Measurements from ENCODE around the gene SRSF5. TPM values are rescaled to one million over a fixed set of nuclear protein-coding genes. Genes with fewer than 3 reads are reported as not detected.
"Not testable (repeated sequence)": the region's sequence is repeated elsewhere in the genome, so short reads cannot be mapped to it uniquely, and the experiment has no call there.

Gene SRSF5
- total RNA-seq, 1 experiment from 2014 or later = 389 TPM

DNA sequence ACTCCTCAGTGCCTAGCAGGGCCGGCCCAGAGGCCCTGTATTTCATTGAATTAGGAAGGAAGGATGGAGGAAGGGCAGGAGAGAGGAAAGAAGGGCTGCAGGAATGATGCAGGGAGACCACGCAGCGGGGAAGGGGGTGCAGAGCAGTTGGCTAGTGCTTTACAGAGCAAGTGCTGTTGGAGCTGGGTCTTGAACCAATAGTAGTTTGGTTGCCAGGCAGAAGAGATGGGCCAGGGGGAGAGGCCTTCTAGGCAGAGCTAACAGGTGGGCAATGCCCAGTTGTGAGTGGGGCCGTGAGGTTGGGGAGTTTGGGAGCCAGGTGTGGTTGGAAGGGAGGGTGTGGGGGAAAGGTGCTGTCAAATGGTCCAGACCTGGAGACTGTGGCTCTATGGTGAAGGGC is 39.1 kb upstream of the SRSF5 start:
- H3K14ac ChIP-seq (ENCODE audit: insufficient read depth, low read length) = no peak overlapping the region

GRCh38 chr14:69731919-69732598 is 34.9 kb upstream of the SRSF5 start:
- not testable (repeated sequence) for H3T11ph ChIP-seq (ENCODE audit: low read length); H2BK20ac ChIP-seq (ENCODE audit: low read depth, low read length, poor library complexity, severe bottlenecking); H2BK5ac ChIP-seq (ENCODE audit: insufficient read length, low read length); H2AFZ ChIP-seq (ENCODE audit: low read length); H4K20me1 ChIP-seq (ENCODE audit: control insufficient read depth, insufficient read depth, insufficient read length); H4K8ac ChIP-seq (replicated peaks; ENCODE audit: insufficient read length, low read depth, low read length); H3K36me3 Mint-ChIP-seq (ENCODE audit: insufficient read depth in 1 of 3, low read depth in 3 of 3); H3K79me1 ChIP-seq (ENCODE audit: insufficient read depth, low read depth, low read length, poor library complexity, severe bottlenecking); H3K27ac Mint-ChIP-seq; H4K5ac ChIP-seq (ENCODE audit: insufficient read length, low read depth, low read length); H3K14ac ChIP-seq (ENCODE audit: insufficient read depth, low read length); H3K23me2 ChIP-seq (ENCODE audit: insufficient read length, low read depth, low read length, poor library complexity, severe bottlenecking); H3K9me3 ChIP-seq (ENCODE audit: control insufficient read depth, low read depth, low read length); DNase-seq; H3K27me3 ChIP-seq (ENCODE audit: insufficient read depth, low read length); H3K4ac ChIP-seq (ENCODE audit: low read depth, low read length); H2BK12ac ChIP-seq (ENCODE audit: insufficient read length, low read depth, low read length); H2AK5ac ChIP-seq (ENCODE audit: insufficient read length, low read length); H3K18ac ChIP-seq (ENCODE audit: insufficient read length, low read depth, low read length); H3K27ac ChIP-seq (ENCODE audit: insufficient read length, low read depth, low read length); H3K4me2 ChIP-seq (ENCODE audit: insufficient read depth, insufficient read length, low read length); H2BK15ac ChIP-seq (ENCODE audit: low read depth, low read length); H3K9ac ChIP-seq (ENCODE audit: extremely low read depth, insufficient read length, low read length); H3K4me1 Mint-ChIP-seq; H2BK120ac ChIP-seq (ENCODE audit: low read depth, low read length, poor library complexity, severe bottlenecking); H3K4me1 ChIP-seq (ENCODE audit: insufficient read depth, low read length); H4K91ac ChIP-seq (ENCODE audit: insufficient read length, low read depth, low read length); H3K56ac ChIP-seq (ENCODE audit: insufficient read length, low read depth, low read length); H3K27me3 Mint-ChIP-seq (ENCODE audit: low read depth); H3K9me3 Mint-ChIP-seq; H3K23ac ChIP-seq (ENCODE audit: insufficient read length, low read depth, low read length); H3K4me3 Mint-ChIP-seq; H3K79me2 ChIP-seq (ENCODE audit: insufficient read depth, low read length)
- WGBS (ENCODE audit: extremely low coverage, insufficient read length, low lambda C conversion rate) = no CpG with 5 or more reads among the region's 8 CpGs

More for the DNA sequence above, 39.1 kb upstream of the SRSF5 start:
- no peak overlapping the region for H2BK20ac ChIP-seq (ENCODE audit: low read depth, low read length, poor library complexity, severe bottlenecking)
- peaks cover 6 to 7% of the 10 kb centered on the region in 2 experiments for H3K4me1 Mint-ChIP-seq
- no peak for TF ChIP-seq CTCF (conservative IDR thresholded peaks at IDR 0.05)
- no peak overlapping the region for H3K9ac ChIP-seq (ENCODE audit: extremely low read depth, insufficient read length, low read length)
- no peaks in the 10 kb centered on the region for H4K20me1 ChIP-seq (ENCODE audit: control insufficient read depth, insufficient read depth, insufficient read length)
- H3K4me3 Mint-ChIP-seq = no peak overlapping the region
- H3K9me3 ChIP-seq (ENCODE audit: control insufficient read depth, low read depth, low read length) = no peaks in the 10 kb centered on the region
- no peak overlapping the region for H3K4me2 ChIP-seq (ENCODE audit: insufficient read depth, insufficient read length, low read length)
- peaks cover 0 to 3% of the 10 kb centered on the region in 2 experiments; a peak in 2 of 5 replicates for H3K9me3 Mint-ChIP-seq
- H3K56ac ChIP-seq (ENCODE audit: insufficient read length, low read depth, low read length) = no peak overlapping the region
- no peaks in the 10 kb centered on the region for H3K79me2 ChIP-seq (ENCODE audit: insufficient read depth, low read length)
- H3K23ac ChIP-seq (ENCODE audit: insufficient read length, low read depth, low read length) = no peak overlapping the region
- H2AFZ ChIP-seq (ENCODE audit: low read length) = no peak overlapping the region
- peaks cover 13% of the 10 kb centered on the region for H3K27me3 Mint-ChIP-seq (ENCODE audit: low read depth)
- H4K5ac ChIP-seq (ENCODE audit: insufficient read length, low read depth, low read length) = no peak overlapping the region
- H3K4ac ChIP-seq (ENCODE audit: low read depth, low read length) = no peak overlapping the region
- H2BK12ac ChIP-seq (ENCODE audit: insufficient read length, low read depth, low read length) = no peak overlapping the region
- no peaks in the 10 kb centered on the region for H3K4me1 ChIP-seq (ENCODE audit: insufficient read depth, low read length)
- H2BK15ac ChIP-seq (ENCODE audit: low read depth, low read length) = no peak overlapping the region
- DNase-seq = no peak
- H3K27ac Mint-ChIP-seq = peak overlapping the region in 1 of 3 experiments; percentile 46; a peak in 1 of 7 replicates
- no peaks in the 10 kb centered on the region; the same call in 1 of the 2 replicates for H3K27me3 ChIP-seq (ENCODE audit: insufficient read depth, low read length)
- H2BK5ac ChIP-seq (ENCODE audit: insufficient read length, low read length) = no peak overlapping the region
- no peak overlapping the region for H4K91ac ChIP-seq (ENCODE audit: insufficient read length, low read depth, low read length)
- no peak overlapping the region for H3K27ac ChIP-seq (ENCODE audit: insufficient read length, low read depth, low read length)
- H3K79me1 ChIP-seq (ENCODE audit: insufficient read depth, low read depth, low read length, poor library complexity, severe bottlenecking) = no peaks in the 10 kb centered on the region
- H3K23me2 ChIP-seq (ENCODE audit: insufficient read length, low read depth, low read length, poor library complexity, severe bottlenecking) = no peaks in the 10 kb centered on the region
- H4K8ac ChIP-seq (replicated peaks; ENCODE audit: insufficient read length, low read depth, low read length) = no peak overlapping the region
- H3K36me3 Mint-ChIP-seq (ENCODE audit: insufficient read depth in 1 of 3, low read depth in 3 of 3) = no peaks in the 10 kb centered on the region; a peak in 1 of 7 replicates
- WGBS (ENCODE audit: extremely low coverage, insufficient read length, low lambda C conversion rate) = no CpG with 5 or more reads among the region's 4 CpGs
- H3K18ac ChIP-seq (ENCODE audit: insufficient read length, low read depth, low read length) = no peak overlapping the region
- H2BK120ac ChIP-seq (ENCODE audit: low read depth, low read length, poor library complexity, severe bottlenecking) = no peak overlapping the region
- no peak overlapping the region for H2AK5ac ChIP-seq (ENCODE audit: insufficient read length, low read length)
- H3T11ph ChIP-seq (ENCODE audit: low read length) = no peak overlapping the region
